Fibroblast of lung (primary cell): ENCODE measurements around the gene NEU2. TPM values are rescaled to one million over a fixed set of nuclear protein-coding genes. Genes with fewer than 3 reads are reported as not detected.

ENCODE experiments used
- DNase-seq, 2 donors: peaks; one replicate each; pipeline versions ENCODE4 v3.0.0 to v3.0.0-alpha.2; 2010; ENCODE audit warnings: low read depth in 2 of 2
- H2AFZ ChIP-seq: 2 replicates; pipeline ENCODE4 v1.5.1; 2012; ENCODE audit warnings: low read length, control low read depth, inconsistent platforms
- H3K27ac ChIP-seq: 2 replicates; pipeline ENCODE4 v1.5.1; 2011; ENCODE audit warnings: low read length, control low read depth; ENCODE audit not compliant: insufficient read depth
- H3K27me3 ChIP-seq: 2 replicates; pipeline ENCODE4 v1.5.1; 2011; ENCODE audit warnings: mild to moderate bottlenecking, low read length; ENCODE audit not compliant: control insufficient read depth, insufficient read depth
- H3K36me3 ChIP-seq: 2 replicates; pipeline ENCODE4 v1.5.1; 2011; ENCODE audit warnings: low read length; ENCODE audit not compliant: control insufficient read depth, insufficient read depth
- H3K4me1 ChIP-seq: 2 replicates; pipeline ENCODE4 v1.5.1; 2011; ENCODE audit warnings: low read length; ENCODE audit not compliant: control insufficient read depth, insufficient read depth; ENCODE audit errors: extremely low read depth
- H3K4me2 ChIP-seq: 2 replicates; pipeline ENCODE4 v1.5.1; 2011; ENCODE audit warnings: low read length, control low read depth; ENCODE audit not compliant: insufficient read depth; ENCODE audit errors: extremely low read depth
- H3K4me3 ChIP-seq, 4 experiments: fragments of 200-600 bp in 1 of 4; sonication (generic) in 1 of 4; replicated peaks in 1 of 4; 2 replicates each; pipeline ENCODE4 v1.5.1; 2011 to 2016; ENCODE audit warnings: low read length in 4 of 4, low read depth in 3 of 4, mild to moderate bottlenecking in 3 of 4, control low read depth in 2 of 4, inconsistent platforms in 1 of 4, mixed read lengths in 1 of 4; ENCODE audit not compliant: insufficient read depth in 1 of 4; ENCODE audit errors: control extremely low read depth in 1 of 4
- H3K79me2 ChIP-seq: 2 replicates; pipeline ENCODE4 v1.5.1; 2012; ENCODE audit warnings: mild to moderate bottlenecking, low read length, inconsistent platforms; ENCODE audit not compliant: control insufficient read depth, insufficient read depth
- H3K9ac ChIP-seq: 2 replicates; pipeline ENCODE4 v1.5.1; 2011; ENCODE audit warnings: mild to moderate bottlenecking, low read length, control low read depth; ENCODE audit not compliant: insufficient read depth
- H3K9me3 ChIP-seq: 2 replicates; pipeline ENCODE4 v1.5.1; 2012; ENCODE audit warnings: low read depth, low read length; ENCODE audit not compliant: control insufficient read depth, insufficient read depth
- H4K20me1 ChIP-seq: 2 replicates; pipeline ENCODE4 v1.5.1; 2011; ENCODE audit warnings: low read length; ENCODE audit not compliant: control insufficient read depth, insufficient read depth; ENCODE audit errors: extremely low read depth
- CTCF ChIP-seq, 2 donors: IDR thresholded peaks in 1 of 2; conservative IDR thresholded peaks in 1 of 2; 1 replicate in 1 of 2; 2 replicates in 1 of 2; pipeline ENCODE4 v1.5.1; 2011 to 2012; ENCODE audit warnings: low read length in 2 of 2, control low read depth in 1 of 2, inconsistent platforms in 1 of 2, low read depth in 1 of 2, mild to moderate bottlenecking in 1 of 2
- EZH2 ChIP-seq: IDR thresholded peaks from 2 replicates; pipeline ENCODE4 v1.5.1; 2012; ENCODE audit warnings: low read length, control low read depth, mild to moderate bottlenecking; ENCODE audit errors: missing control alignments
- polyA plus RNA-seq, 2 donors: library from polyadenylated mRNA; depleted of rRNA in 1 of 2; stranded (reverse) in 1 of 2; unstranded in 1 of 2; fragments of >200 nt; gene quantifications; 2 replicates each; pipeline ENCODE4 v1.2.1, GENCODE V29; 2011 to 2012; ENCODE audit warnings: missing spikeins in 1 of 2
- total RNA-seq: library from RNA; depleted of rRNA; stranded (reverse); fragments of >200 nt; gene quantifications from 2 replicates; pipeline ENCODE4 v1.2.1, GENCODE V29; 2014

NEU2 gene
- total and polyA plus RNA-seq, 2 donors (not counting 1 experiment from before 2014, with no cell fraction given): not detected

GRCh38 chr2:233011702-233012131 lies 20.8 kb upstream of the NEU2 start:
- no peaks in the 10 kb centered on the region for H3K36me3 ChIP-seq
- H3K4me1 ChIP-seq: no peaks in the 10 kb centered on the region
- H3K27me3 ChIP-seq: no peaks in the 10 kb centered on the region
- H2AFZ ChIP-seq: no peak overlapping the region
- no peak for DNase-seq
- no peak overlapping the region for H3K4me3 ChIP-seq
- no peaks in the 10 kb centered on the region for H3K79me2 ChIP-seq
- no peak overlapping the region for H3K9ac ChIP-seq
- H3K9me3 ChIP-seq: no peaks in the 10 kb centered on the region
- H4K20me1 ChIP-seq: no peaks in the 10 kb centered on the region
- H3K27ac ChIP-seq: no peak overlapping the region
- TF ChIP-seq EZH2 (no peak), CTCF (conservative IDR thresholded peaks at IDR 0.05 in 1 of 2, IDR thresholded peaks at IDR 0.05 in 1 of 2; ENCODE audit: low read depth in 1 of 2, low read length in 2 of 2) (no peak)
- no peak overlapping the region for H3K4me2 ChIP-seq

GRCh38 chr2:233012301-233012971 lies 20.0 kb upstream of the NEU2 start:
- Histone ChIP-seq H3K9ac (no peak overlapping the region), H4K20me1 (no peaks in the 10 kb centered on the region), H3K9me3 (no peaks in the 10 kb centered on the region), H2AFZ (no peak overlapping the region), H3K36me3 (no peaks in the 10 kb centered on the region), H3K27ac (no peak overlapping the region), H3K4me3 (no peak overlapping the region), H3K79me2 (no peaks in the 10 kb centered on the region), H3K4me1 (no peaks in the 10 kb centered on the region), H3K27me3 (no peaks in the 10 kb centered on the region), H3K4me2 (no peak overlapping the region)
- DNase-seq: no peak
- no peak for TF ChIP-seq EZH2
- no peak for TF ChIP-seq CTCF (conservative IDR thresholded peaks at IDR 0.05 in 1 of 2, IDR thresholded peaks at IDR 0.05 in 1 of 2; ENCODE audit: low read depth in 1 of 2, low read length in 2 of 2)

- no peaks in the 10 kb centered on the region for H3K4me1 ChIP-seq
- H3K9ac ChIP-seq: no peak within 1 kb of the TSS
- no peak for TF ChIP-seq CTCF (conservative IDR thresholded peaks at IDR 0.05 in 1 of 2, IDR thresholded peaks at IDR 0.05 in 1 of 2; ENCODE audit: low read depth in 1 of 2, low read length in 2 of 2)
- H3K36me3 ChIP-seq: no peaks in the 10 kb centered on the region
- no peak within 1 kb of the TSS for H2AFZ ChIP-seq
- H3K79me2 ChIP-seq: no peaks in the 10 kb centered on the region
- H3K27ac ChIP-seq: no peak within 1 kb of the TSS
- no peaks in the 10 kb centered on the region for H4K20me1 ChIP-seq
- no peaks in the 10 kb centered on the region for H3K9me3 ChIP-seq
- no peak within 1 kb of the TSS for H3K4me3 ChIP-seq
- no peaks in the 10 kb centered on the region for H3K27me3 ChIP-seq
- DNase-seq: no peak
- no peak within 1 kb of the TSS for H3K4me2 ChIP-seq
These were observed 19.4 kb upstream of the NEU2 start, which contains the start of gene NGEF for GRCh38 chr2:233013027-233013461. Gene NGEF, minus strand, starts transcription at chr2:233013256. Its CDS starts 38,366 bp downstream, at chr2:232974890.
